ENCODE results near the gene IMMP2L.

- TF ChIP-seq, protein P1, sequence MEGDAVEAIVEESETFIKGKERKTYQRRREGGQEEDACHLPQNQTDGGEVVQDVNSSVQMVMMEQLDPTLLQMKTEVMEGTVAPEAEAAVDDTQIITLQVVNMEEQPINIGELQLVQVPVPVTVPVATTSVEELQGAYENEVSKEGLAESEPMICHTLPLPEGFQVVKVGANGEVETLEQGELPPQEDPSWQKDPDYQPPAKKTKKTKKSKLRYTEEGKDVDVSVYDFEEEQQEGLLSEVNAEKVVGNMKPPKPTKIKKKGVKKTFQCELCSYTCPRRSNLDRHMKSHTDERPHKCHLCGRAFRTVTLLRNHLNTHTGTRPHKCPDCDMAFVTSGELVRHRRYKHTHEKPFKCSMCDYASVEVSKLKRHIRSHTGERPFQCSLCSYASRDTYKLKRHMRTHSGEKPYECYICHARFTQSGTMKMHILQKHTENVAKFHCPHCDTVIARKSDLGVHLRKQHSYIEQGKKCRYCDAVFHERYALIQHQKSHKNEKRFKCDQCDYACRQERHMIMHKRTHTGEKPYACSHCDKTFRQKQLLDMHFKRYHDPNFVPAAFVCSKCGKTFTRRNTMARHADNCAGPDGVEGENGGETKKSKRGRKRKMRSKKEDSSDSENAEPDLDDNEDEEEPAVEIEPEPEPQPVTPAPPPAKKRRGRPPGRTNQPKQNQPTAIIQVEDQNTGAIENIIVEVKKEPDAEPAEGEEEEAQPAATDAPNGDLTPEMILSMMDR (IDR thresholded peaks at IDR 0.05; ENCODE audit: extremely low read depth in 1 of 2, insufficient read depth in 1 of 2, low read depth in 1 of 2, low read length in 2 of 2), result no peak
- TF ChIP-seq EZH2 (IDR thresholded peaks at IDR 0.05; ENCODE audit: borderline replicate concordance, low read depth, low read length, severe bottlenecking) (no peak), POLR2A (IDR thresholded peaks at IDR 0.05; ENCODE audit: low read depth, low read length) (no peak), POLR2AphosphoS5 (IDR thresholded peaks at IDR 0.05; ENCODE audit: insufficient read depth, low read depth, low read length) (no peak)
- TF ChIP-seq, protein P2, sequence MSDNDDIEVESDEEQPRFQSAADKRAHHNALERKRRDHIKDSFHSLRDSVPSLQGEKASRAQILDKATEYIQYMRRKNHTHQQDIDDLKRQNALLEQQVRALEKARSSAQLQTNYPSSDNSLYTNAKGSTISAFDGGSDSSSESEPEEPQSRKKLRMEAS (IDR thresholded peaks at IDR 0.05; ENCODE audit: insufficient read depth, insufficient read length), result no peak
Measured at GRCh38 chr7:110645060-110645459, 917.2 kb downstream of the IMMP2L start.
